Hypothalamus (tissue), 51 donors: ENCODE data around the gene SCYGR4.

ENCODE experiments used
- DNase-seq, 51 donors: peaks; one replicate each; lab custom pipeline; 2025; lab: John Stamatoyannopoulos, UW

Gene SCYGR4

DNA sequence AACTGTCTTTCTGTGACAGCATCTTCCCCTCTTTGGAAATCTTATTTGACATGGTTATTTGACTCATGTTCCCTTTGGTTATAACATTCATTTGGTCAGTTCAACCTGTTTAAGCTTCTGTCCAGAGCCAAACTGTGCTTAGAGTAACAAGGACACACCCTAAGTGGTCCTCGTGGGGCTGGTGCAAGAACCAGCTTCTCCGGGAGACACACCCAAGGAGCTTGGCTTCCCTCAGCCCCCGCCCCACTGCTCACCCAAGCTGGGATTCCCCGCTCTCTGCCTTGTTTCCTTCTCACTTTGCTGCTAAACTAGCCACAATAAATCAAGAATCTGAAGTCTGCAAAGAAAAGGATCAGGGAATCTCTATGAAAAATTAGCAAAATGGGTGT, 4.0 kb upstream of the SCYGR4 start:
- DNase-seq = no peak

GRCh38 chr2:227614246-227614645, 3.1 kb upstream of the SCYGR4 start:
- no peak for DNase-seq

DNA sequence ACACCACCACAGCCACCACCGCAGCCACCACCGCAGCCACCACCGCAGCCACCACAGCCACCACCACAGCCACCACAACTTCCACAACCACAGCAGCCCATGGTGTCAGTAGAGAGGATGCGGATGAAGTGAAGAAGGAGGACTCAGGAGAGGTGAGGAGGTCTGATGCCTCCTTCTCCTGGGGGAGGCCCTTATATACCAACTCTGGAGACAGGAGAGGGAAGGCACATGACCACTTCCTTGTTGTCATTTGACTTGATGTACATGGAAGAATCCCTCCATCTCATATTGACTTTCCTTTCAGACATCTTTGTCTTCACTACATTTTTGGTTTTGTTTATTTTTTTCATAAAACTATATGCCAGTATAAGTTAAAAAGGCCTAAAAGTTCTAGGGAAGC, 2.6 kb upstream of the SCYGR4 start, which contains the start of gene SCYGR3:
Gene SCYGR3, minus strand, starts transcription at position 101 of the 400 bp plus-strand sequence. Its CDS starts 0 bp downstream, at position 101.
- no peak for DNase-seq

DNA sequence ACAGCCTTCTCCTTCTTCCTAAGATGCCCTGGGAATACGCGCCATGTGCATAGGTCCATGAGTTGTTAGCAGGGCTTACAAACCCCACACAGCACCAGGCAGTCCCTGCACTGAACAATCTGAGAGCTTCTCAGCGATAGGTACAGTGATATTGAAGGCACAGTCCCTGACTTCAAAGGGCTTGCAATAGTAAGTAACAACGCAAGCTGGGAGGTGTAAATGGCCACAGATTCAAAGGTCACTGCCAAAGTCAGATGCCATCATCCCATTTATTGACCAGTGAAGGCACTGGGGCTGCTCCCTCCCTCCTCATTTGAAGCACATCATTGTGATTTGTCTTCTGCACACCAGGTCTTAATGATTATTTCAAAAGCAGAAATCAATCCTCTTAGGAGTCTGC, 2.1 kb upstream of the SCYGR4 start:
- no peak for DNase-seq

DNA sequence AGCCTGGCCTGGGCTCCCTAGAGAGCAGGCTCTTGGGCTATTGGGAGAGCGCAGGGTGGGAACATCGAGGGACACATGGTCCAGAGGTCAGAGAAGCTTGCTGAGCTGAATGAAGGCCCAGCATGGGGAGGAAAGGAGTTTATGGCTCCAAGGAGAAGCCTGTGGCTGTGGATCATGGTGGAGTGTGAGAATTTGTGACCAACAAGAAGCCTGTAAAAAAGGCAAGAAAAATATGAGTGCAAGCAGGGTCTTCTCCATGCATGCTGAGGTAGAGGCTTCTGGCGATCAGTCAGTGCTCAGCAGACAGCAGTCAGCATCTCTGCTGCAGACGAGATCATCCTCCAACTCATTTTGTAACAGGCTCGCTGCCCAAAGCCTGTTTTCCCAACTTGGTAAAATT, 1.4 kb upstream of the SCYGR4 start:
- DNase-seq = no peak

- DNase-seq = no peak
Measured at GRCh38 chr2:227616631-227617030, 667 bp upstream of the SCYGR4 start.

DNA sequence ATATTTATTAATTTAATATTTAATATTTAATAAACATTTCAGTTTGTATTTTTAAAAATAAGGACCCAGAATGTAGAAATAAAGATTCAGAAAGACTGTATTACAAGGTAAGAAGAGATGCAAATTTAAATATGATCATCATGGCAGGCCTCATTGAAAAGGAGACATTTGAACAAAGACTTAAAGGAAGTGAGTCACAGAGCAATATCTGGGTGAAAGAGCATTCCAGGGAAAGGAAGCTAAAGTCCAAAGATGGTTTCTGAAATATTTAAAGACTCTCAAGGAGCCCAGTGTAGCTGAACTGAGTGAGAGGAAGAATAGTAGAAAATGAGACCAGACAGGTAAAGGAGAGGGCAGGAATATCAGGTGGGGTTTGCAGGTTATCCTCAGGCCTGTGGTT, 5.9 kb downstream of the SCYGR4 start:
- no peak for DNase-seq

DNA sequence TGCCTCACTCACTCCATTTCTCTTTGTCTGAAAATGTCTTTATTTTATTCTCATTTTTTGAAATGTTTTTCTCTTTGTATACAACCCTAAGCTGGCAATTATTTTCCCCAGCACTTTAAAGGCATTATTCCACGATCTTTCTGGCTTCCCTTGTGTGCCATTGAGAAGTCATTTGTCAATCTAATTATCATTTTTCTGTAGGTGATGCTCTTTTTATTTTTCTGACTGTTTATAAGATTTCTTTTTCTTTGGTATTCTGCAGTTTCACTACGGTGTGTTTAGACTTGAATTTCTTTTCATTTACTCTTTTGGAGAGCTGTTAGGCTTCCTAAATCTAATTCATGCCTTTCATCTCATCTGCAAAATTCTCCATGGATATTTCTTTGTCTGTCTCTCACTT, 8.1 kb downstream of the SCYGR4 start:
- no peak for DNase-seq

DNA sequence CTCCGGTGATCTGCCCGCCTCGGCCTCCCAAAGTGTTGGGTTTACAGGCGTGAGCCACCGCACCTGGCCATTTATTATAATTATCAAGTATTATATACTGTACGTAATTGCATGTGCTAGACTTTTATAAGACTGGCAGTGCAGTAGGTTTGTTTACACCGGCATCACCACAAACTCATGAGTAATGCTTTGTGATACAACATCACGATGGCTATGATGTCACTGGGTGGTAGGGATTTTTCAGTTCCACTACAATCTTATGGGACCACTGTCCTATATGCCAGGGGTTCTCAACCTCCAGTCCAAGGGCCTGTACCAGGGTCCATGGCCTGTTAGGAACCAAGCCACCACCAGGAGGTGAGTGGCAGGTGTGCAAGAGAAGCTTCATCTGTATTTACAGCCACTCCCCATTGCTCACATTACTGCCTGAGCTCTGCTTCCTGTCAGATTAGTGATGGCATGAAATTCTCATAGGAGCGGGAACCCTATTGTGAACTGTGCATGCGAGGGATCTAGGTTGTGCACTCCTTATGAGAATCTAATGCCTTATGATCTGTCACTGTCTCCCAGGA, 9.4 kb downstream of the SCYGR4 start:
- DNase-seq = no peak

DNA sequence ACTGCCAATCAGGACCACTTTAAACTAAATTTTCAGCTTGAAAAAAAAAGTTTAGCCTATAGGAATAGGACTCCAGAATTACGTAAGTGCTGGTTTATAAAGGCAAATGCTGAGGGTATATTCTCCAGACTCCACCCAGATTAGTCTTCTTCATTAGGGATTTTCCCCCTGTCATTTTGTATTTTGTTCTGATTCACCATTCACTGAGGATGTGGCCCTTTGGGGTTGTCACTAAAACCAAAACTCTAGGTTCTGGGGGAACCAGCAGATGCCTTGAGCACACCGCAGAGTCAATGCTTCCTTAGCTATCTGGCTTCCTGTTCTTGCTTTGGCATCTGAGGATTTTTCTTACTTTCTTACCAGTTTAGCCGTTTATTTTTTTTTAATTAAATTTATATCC, 10.5 kb downstream of the SCYGR4 start:
- DNase-seq = no peak

- no peak for DNase-seq
Measured at GRCh38 chr2:227629435-227629834, 12.1 kb downstream of the SCYGR4 start.

GRCh38 chr2:227630322-227630721, 13.0 kb downstream of the SCYGR4 start:
- DNase-seq = no peak

DNA sequence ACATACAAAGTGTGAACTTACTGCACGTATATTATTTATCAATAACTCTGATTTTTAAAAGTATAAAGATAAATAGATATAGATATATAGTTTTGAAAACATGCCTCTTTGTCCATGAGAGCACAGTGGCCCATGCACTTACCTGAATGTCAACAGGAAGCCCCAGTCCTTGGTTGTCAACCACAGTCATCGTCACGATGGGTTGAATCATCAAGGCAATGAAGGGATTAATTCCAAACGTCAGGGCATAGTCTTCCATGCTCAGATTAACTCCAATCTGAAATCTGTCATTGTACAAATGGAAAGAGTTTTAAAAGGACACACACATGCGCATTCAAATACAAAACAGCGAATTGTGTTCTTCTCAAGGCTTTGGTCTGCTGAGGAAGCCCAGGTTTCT, 15.5 kb downstream of the SCYGR4 start:
- no peak for DNase-seq

DNA sequence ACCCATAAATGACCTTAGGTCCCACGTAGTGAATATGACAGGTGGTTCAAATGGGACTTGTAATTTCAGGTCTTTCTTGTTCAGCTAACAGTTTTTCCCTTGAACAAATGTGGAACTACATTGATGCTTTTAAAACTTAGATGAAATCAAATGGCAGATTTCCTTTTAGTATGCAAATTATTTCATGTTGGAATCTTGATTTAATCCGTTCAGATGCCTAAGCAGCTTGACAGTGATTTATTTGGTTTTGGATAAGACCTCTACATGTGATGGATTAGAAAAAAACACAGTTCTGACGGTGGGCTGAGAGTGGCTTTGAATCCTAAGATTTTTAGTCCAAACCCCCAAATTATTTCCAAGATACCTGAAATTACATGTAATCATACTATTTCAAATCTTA, 16.9 kb downstream of the SCYGR4 start:
- DNase-seq = no peak

- no peak for DNase-seq
Measured at GRCh38 chr2:227642656-227643055, 25.4 kb downstream of the SCYGR4 start.

- no peak for DNase-seq
Measured at GRCh38 chr2:227643990-227644551, 26.8 kb downstream of the SCYGR4 start.

- no peak for DNase-seq
Measured at GRCh38 chr2:227653419-227653818, 36.1 kb downstream of the SCYGR4 start.

- no peak for DNase-seq
Measured at GRCh38 chr2:227654426-227654825, 37.1 kb downstream of the SCYGR4 start.

DNA sequence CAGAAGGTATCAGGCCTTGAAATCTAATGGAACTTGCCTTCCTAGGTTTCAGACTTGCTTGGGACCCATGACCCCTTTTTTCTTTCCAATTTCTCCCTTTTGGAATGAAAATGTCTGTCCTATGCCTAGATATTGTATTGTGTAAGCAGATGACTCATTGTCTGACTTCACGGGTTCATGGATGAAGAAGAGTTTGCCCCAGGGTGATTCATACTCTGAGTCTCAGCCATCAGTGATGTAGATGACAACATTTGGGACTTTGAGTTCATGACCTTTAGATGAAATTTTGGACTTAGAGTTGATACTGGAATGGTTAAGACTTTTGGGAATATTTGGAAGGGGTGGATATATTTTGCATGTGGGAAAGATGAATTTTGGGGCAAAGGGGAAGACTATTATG, 38.2 kb downstream of the SCYGR4 start:
- DNase-seq = no peak

GRCh38 chr2:227657199-227657845, 40.0 kb downstream of the SCYGR4 start:
- no peak for DNase-seq

- no peak for DNase-seq
Measured at GRCh38 chr2:227661025-227661649, 43.8 kb downstream of the SCYGR4 start.

GRCh38 chr2:227661827-227662226, 44.5 kb downstream of the SCYGR4 start:
- no peak for DNase-seq
